Measurements from ENCODE around the gene MPG.

GRCh38 chr16:57711-58110, 20.3 kb upstream of the MPG start:
- TF ChIP-seq POLR2A (IDR thresholded peaks at IDR 0.05) (no peak), CTCF (IDR thresholded peaks at IDR 0.05) (no peak), POLR2AphosphoS5 (IDR thresholded peaks at IDR 0.05) (no peak), EP300 (IDR thresholded peaks at IDR 0.05) (no peak)

Measured in sigmoid colon (tissue), 4 donors.